HCT116 (cell line): ENCODE results near the gene CBX8. TPM values are rescaled to one million over a fixed set of nuclear protein-coding genes. Genes with fewer than 3 reads are reported as not detected.

Experiments
- ATAC-seq: fragments of 200-7000 bp; cut with Tn5 transposase; 2 replicates; pipeline ENCODE4 v1.9.1; 2020; ENCODE audit warnings: mild to moderate bottlenecking, moderate library complexity
- BruUV-seq: library from RNA; stranded (reverse); fragments of 400-500 nt; replicated peaks from 2 replicates; lab custom pipeline; 2021; lab: Mats Ljungman, UMichigan
- CTCF ChIA-PET: fragments of 300-600 bp; sonication (Branson Sonifier 250); formaldehyde crosslinking; loops from one replicate; lab custom pipeline; 2021; ENCODE audit warnings: antibody characterized with exemption; lab: Charles Lee
- POLR2A ChIA-PET: fragments of 300-600, 350-600 bp; sonication (Branson Sonifier 250); formaldehyde crosslinking; loops from one replicate; lab custom pipeline; 2021; ENCODE audit warnings: antibody characterized with exemption; lab: Charles Lee
- RAD21 ChIA-PET, 2 experiments: fragments of 300-600 bp; sonication (Branson Sonifier 250); formaldehyde crosslinking; loops; one replicate each; lab custom pipeline; 2023; ENCODE audit warnings: low total read pairs in 2 of 2; ENCODE audit not compliant: uncharacterized antibody in 2 of 2, unreplicated experiment in 2 of 2, low non-redundant PET in 1 of 2; lab: Charles Lee
- DNase-seq: peaks from one replicate; pipeline ENCODE4 v3.0.0-alpha.2; 2010; ENCODE audit warnings: low read depth, low spot score
- H2AFZ ChIP-seq: fragments of 200-600 bp; shearing (Covaris generic), sonication (generic); 2 replicates; pipeline ENCODE4 v1.6.1; 2017; ENCODE audit warnings: low read depth, mixed run types, mixed read lengths, antibody characterized with exemption, low read length; ENCODE audit not compliant: poor library complexity, severe bottlenecking
- H3K27ac ChIP-seq: 2 replicates; pipeline ENCODE4 v1.5.1; 2012; ENCODE audit warnings: low read depth, low read length
- H3K27me3 ChIP-seq: fragments of 200-600 bp; sonication (generic); 2 replicates; pipeline ENCODE4 v1.6.1; 2016; ENCODE audit warnings: mixed run types, low read length, mixed read lengths; ENCODE audit not compliant: insufficient read depth
- H3K36me3 ChIP-seq, 2 experiments: fragments of 200-500 bp in 1 of 2; fragments of 200-600 bp in 1 of 2; sonication (Bioruptor generic) in 1 of 2; sonication (generic) in 1 of 2; 2 replicates each; pipeline versions ENCODE4 v1.5.1 to v1.6.1; 2014 to 2016; ENCODE audit warnings: low read length in 2 of 2, inconsistent platforms in 1 of 2, mixed read lengths in 1 of 2, mixed run types in 1 of 2; ENCODE audit not compliant: insufficient read depth in 2 of 2, control insufficient read depth in 1 of 2
- H3K4me1 ChIP-seq, 2 experiments: fragments of 200-600 bp in 1 of 2; sonication (generic) in 1 of 2; 2 replicates each; pipeline versions ENCODE4 v1.5.1 to v1.6.1; 2012 to 2017; ENCODE audit warnings: low read length in 2 of 2, inconsistent platforms in 1 of 2, mild to moderate bottlenecking in 1 of 2, mixed read lengths in 1 of 2, mixed run types in 1 of 2, moderate library complexity in 1 of 2; ENCODE audit not compliant: insufficient read depth in 2 of 2, control insufficient read depth in 1 of 2
- H3K4me2 ChIP-seq: fragments of 200-600 bp; sonication (generic); 2 replicates; pipeline ENCODE4 v1.6.1; 2017; ENCODE audit warnings: mixed run types, low read length, mixed read lengths
- H3K4me3 ChIP-seq, 2 experiments: fragments of 200-600 bp in 1 of 2; sonication (generic) in 1 of 2; replicated peaks in 1 of 2; 2 replicates each; pipeline ENCODE4 v1.5.1; 2011 to 2016; ENCODE audit warnings: low read length in 2 of 2, control low read depth in 1 of 2, low read depth in 1 of 2, mild to moderate bottlenecking in 1 of 2, mixed read lengths in 1 of 2, mixed run types in 1 of 2
- H3K79me2 ChIP-seq: fragments of 200-600 bp; sonication (generic); 2 replicates; pipeline ENCODE4 v1.6.1; 2017; ENCODE audit warnings: mild to moderate bottlenecking, mixed run types, low read length, moderate library complexity, mixed read lengths; ENCODE audit not compliant: insufficient read depth
- H3K9ac ChIP-seq: fragments of 200-600 bp; sonication (generic); 2 replicates; pipeline ENCODE4 v1.6.1; 2016; ENCODE audit warnings: low read length, mixed read lengths
- H3K9me2 ChIP-seq: fragments of 200-600 bp; sonication (generic), shearing (Covaris generic); 2 replicates; pipeline ENCODE4 v1.6.1; 2017; ENCODE audit warnings: mixed run types, mild to moderate bottlenecking, moderate library complexity; ENCODE audit not compliant: insufficient read depth
- H3K9me3 ChIP-seq, 2 experiments: fragments of 200-500 bp in 1 of 2; fragments of 200-600 bp in 1 of 2; sonication (Bioruptor generic) in 1 of 2; sonication (generic) in 1 of 2; 2 replicates each; pipeline ENCODE4 v1.6.1; 2014 to 2017; ENCODE audit warnings: low read length in 2 of 2, mixed read lengths in 2 of 2, inconsistent platforms in 1 of 2, low read depth in 1 of 2, mild to moderate bottlenecking in 1 of 2, mixed run types in 1 of 2, moderate library complexity in 1 of 2; ENCODE audit not compliant: control insufficient read depth in 1 of 2, insufficient read depth in 1 of 2
- H4K20me1 ChIP-seq: fragments of 200-600 bp; sonication (generic), shearing (Covaris generic); 2 replicates; pipeline ENCODE4 v1.6.1; 2017; ENCODE audit warnings: mixed run types, mild to moderate bottlenecking, moderate library complexity; ENCODE audit not compliant: insufficient read depth
- ATF3 ChIP-seq: IDR thresholded peaks from 2 replicates; pipeline ENCODE4 v1.6.1; 2012
- CEBPB ChIP-seq: IDR thresholded peaks from 2 replicates; pipeline ENCODE4 v1.6.1; 2012; ENCODE audit warnings: low read depth
- CTCF ChIP-seq, 3 experiments: fragments of 200-600 bp in 1 of 3; sonication (generic) in 1 of 3; IDR thresholded peaks in 2 of 3; conservative IDR thresholded peaks in 1 of 3; 2 replicates each; pipeline ENCODE4 v1.5.1; 2012 to 2017; ENCODE audit warnings: low read depth in 2 of 3, low read length in 2 of 3, antibody characterized with exemption in 1 of 3, borderline replicate concordance in 1 of 3, control low read depth in 1 of 3, mild to moderate bottlenecking in 1 of 3, mixed read lengths in 1 of 3, mixed run types in 1 of 3, moderate library complexity in 1 of 3; ENCODE audit not compliant: insufficient read depth in 1 of 3
- EGR1 ChIP-seq: IDR thresholded peaks from 2 replicates; pipeline ENCODE4 v1.6.1; 2012; ENCODE audit warnings: low read depth
- ELF1 ChIP-seq: IDR thresholded peaks from 2 replicates; pipeline ENCODE4 v1.6.1; 2012; ENCODE audit warnings: low read depth, borderline replicate concordance
- EZH2phosphoT487 ChIP-seq: fragments of 200-600 bp; IDR thresholded peaks from 2 replicates; pipeline ENCODE4 v1.6.1; 2018; ENCODE audit warnings: antibody characterized with exemption, borderline replicate concordance
- FOSL1 ChIP-seq: IDR thresholded peaks from 2 replicates; pipeline ENCODE4 v1.6.1; 2012; ENCODE audit warnings: low read depth
- JUND ChIP-seq: IDR thresholded peaks from 2 replicates; pipeline ENCODE4 v1.6.1; 2012
- MAX ChIP-seq: IDR thresholded peaks from 2 replicates; pipeline ENCODE4 v1.6.1; 2012
- POLR2A ChIP-seq: IDR thresholded peaks from 2 replicates; pipeline ENCODE4 v1.7.0; 2011; ENCODE audit warnings: borderline replicate concordance; ENCODE audit not compliant: insufficient read depth, insufficient read length; ENCODE audit errors: extremely low read depth
- POLR2AphosphoS5 ChIP-seq: IDR thresholded peaks from 2 replicates; pipeline ENCODE4 v1.6.1; 2011; ENCODE audit warnings: mild to moderate bottlenecking, low read depth, low read length, moderate library complexity
- RAD21 ChIP-seq: IDR thresholded peaks from 2 replicates; pipeline ENCODE4 v1.6.1; 2012; ENCODE audit warnings: low read depth, mild to moderate bottlenecking
- REST ChIP-seq: IDR thresholded peaks from 2 replicates; pipeline ENCODE4 v1.6.1; 2012; ENCODE audit warnings: low read depth
- SIN3A ChIP-seq: IDR thresholded peaks from 2 replicates; pipeline ENCODE4 v1.6.1; 2012; ENCODE audit warnings: low read depth
- SP1 ChIP-seq: IDR thresholded peaks from 2 replicates; pipeline ENCODE4 v1.6.1; 2012; ENCODE audit warnings: low read depth
- SRF ChIP-seq: IDR thresholded peaks from 2 replicates; pipeline ENCODE4 v1.6.1; 2012; ENCODE audit warnings: low read depth
- TCF7L2 ChIP-seq: IDR thresholded peaks from 2 replicates; pipeline ENCODE4 v1.7.0; 2011; ENCODE audit warnings: borderline replicate concordance, inconsistent platforms; ENCODE audit not compliant: insufficient read depth, insufficient read length; ENCODE audit errors: extremely low read depth
- YY1 ChIP-seq: IDR thresholded peaks from 2 replicates; pipeline ENCODE4 v1.6.1; 2011; ENCODE audit warnings: low read length, low read depth, moderate library complexity, mild to moderate bottlenecking; ENCODE audit not compliant: insufficient replicate concordance; ENCODE audit errors: extremely low read depth
- ZBTB33 ChIP-seq: IDR thresholded peaks from 2 replicates; pipeline ENCODE4 v1.6.1; 2011; ENCODE audit warnings: mild to moderate bottlenecking, low read length, moderate library complexity; ENCODE audit not compliant: insufficient replicate concordance; ENCODE audit errors: extremely low read depth
- ZFX ChIP-seq: fragments of 450-650 bp; IDR thresholded peaks from 2 replicates; pipeline ENCODE4 v1.6.1; 2017
- intact Hi-C: fragments of 100-400 bp; cut with micrococcal nuclease; formaldehyde crosslinking; loops from 2 replicates; pipeline ENCODE4 v1.10.0; 2022
- total RNA-seq: library from RNA; stranded (reverse); gene quantifications from one replicate; pipeline ENCODE4 v1.2.1, GENCODE V29; 2021; ENCODE audit not compliant: unreplicated experiment

Gene CBX8
- total RNA-seq, 1 experiment from 2014 or later: 29.0 TPM

GRCh38 chr17:79771276-79771675, 25.6 kb downstream of the CBX8 start:
- DNase-seq (no peak), ATAC-seq (no peak)
- intact Hi-C loops: no loop called here
- no peaks in the 10 kb centered on the region for H4K20me1 ChIP-seq
- no peaks in the 10 kb centered on the region for H3K79me2 ChIP-seq
- no TSS peak for BruUV-seq
- H3K9me2 ChIP-seq: no peaks in the 10 kb centered on the region
- ChIA-PET CTCF (interaction anchor here (1.0 kb wide), 1 partner anchor 25 kb away, joined by 3 read pairs; no protein-coding TSS in a partner anchor), RAD21 (no interaction called here), POLR2A (no interaction called here)
- H3K36me3 ChIP-seq: no peaks in the 10 kb centered on the region
- H3K4me3 ChIP-seq: no peak overlapping the region
- H3K9me3 ChIP-seq: no peaks in the 10 kb centered on the region
- H3K4me1 ChIP-seq: peaks cover 0 to 7% of the 10 kb centered on the region in 2 experiments; a peak in 1 of 4 replicates
- H3K9ac ChIP-seq: no peak overlapping the region
- TF ChIP-seq POLR2A: no peak
- no peak for TF ChIP-seq FOSL1
- TF ChIP-seq JUND: no peak
- no peak for TF ChIP-seq REST
- TF ChIP-seq POLR2AphosphoS5: no peak
- TF ChIP-seq TCF7L2: no peak
- TF ChIP-seq ATF3: no peak
- no peak for TF ChIP-seq SRF
- TF ChIP-seq CTCF (IDR thresholded peaks at IDR 0.05 in 2 of 3, conservative IDR thresholded peaks at IDR 0.05 in 1 of 3; ENCODE audit: borderline replicate concordance in 1 of 3, insufficient read depth in 1 of 3, low read depth in 2 of 3, low read length in 2 of 3): no peak
- TF ChIP-seq ZBTB33: no peak
- no peak for TF ChIP-seq SP1
- TF ChIP-seq ELF1: no peak
- TF ChIP-seq MAX: no peak
- TF ChIP-seq SIN3A: no peak
- no peak for TF ChIP-seq EZH2phosphoT487
- TF ChIP-seq RAD21: no peak
- TF ChIP-seq CEBPB: no peak
- TF ChIP-seq ZFX: no peak
- TF ChIP-seq EGR1: no peak
- no peak for TF ChIP-seq YY1
- H2AFZ ChIP-seq: no peak overlapping the region
- no peak overlapping the region for H3K4me2 ChIP-seq
- H3K27me3 ChIP-seq: peaks cover 26% of the 10 kb centered on the region
- H3K27ac ChIP-seq: no peak overlapping the region
